Astrocyte of the hippocampus (primary cell): Measurements from ENCODE around the gene NFIX.

Experiments
- DNase-seq: peaks from one replicate; pipeline ENCODE4 v3.0.0; 2011; ENCODE audit warnings: low read depth, low spot score

The NFIX gene

GRCh38 chr19:13020002-13020414, 24.7 kb downstream of the NFIX start:
- DNase-seq, result peak; percentile 62

- DNase-seq, result peak; percentile 60
Observed at GRCh38 chr19:13022111-13022858, 27.0 kb downstream of the NFIX start.

- DNase-seq, result peak; percentile 95
Observed at GRCh38 chr19:13022859-13023636, 27.8 kb downstream of the NFIX start.

- DNase-seq, result peak; percentile 61
Observed at GRCh38 chr19:13023656-13024055, 28.4 kb downstream of the NFIX start.

- DNase-seq, result peak; percentile 67
Observed at GRCh38 chr19:13024126-13024950, 29.1 kb downstream of the NFIX start.

GRCh38 chr19:13024951-13025697, 29.8 kb downstream of the NFIX start:
- peak; percentile 58 for DNase-seq

GRCh38 chr19:13025819-13026456, 30.7 kb downstream of the NFIX start:
- no peak for DNase-seq

GRCh38 chr19:13026462-13027370, 31.4 kb downstream of the NFIX start:
- peak; percentile 56 for DNase-seq

GRCh38 chr19:13027557-13027956, 32.3 kb downstream of the NFIX start:
- peak; percentile 50 for DNase-seq

- no peak for DNase-seq
Observed at GRCh38 chr19:13028027-13028426, 32.8 kb downstream of the NFIX start.

GRCh38 chr19:13029301-13029880, 34.1 kb downstream of the NFIX start:
- DNase-seq, result no peak

- peak; percentile 64 for DNase-seq
Observed at GRCh38 chr19:13029893-13030292, 34.6 kb downstream of the NFIX start.

- DNase-seq, result peak; percentile 76
Observed at GRCh38 chr19:13031917-13032623, 36.8 kb downstream of the NFIX start.

GRCh38 chr19:13032837-13033236, 37.6 kb downstream of the NFIX start:
- DNase-seq, result no peak

- DNase-seq, result peak; percentile 20
Observed at GRCh38 chr19:13033244-13033643, 38.0 kb downstream of the NFIX start.

- DNase-seq, result peak; percentile 85
Observed at GRCh38 chr19:13033819-13034611, 38.7 kb downstream of the NFIX start.

GRCh38 chr19:13034636-13035035, 39.4 kb downstream of the NFIX start:
- peak; percentile 32 for DNase-seq

GRCh38 chr19:13035820-13036365, 40.6 kb downstream of the NFIX start:
- DNase-seq, result no peak
